Cardiac fibroblast (primary cell): Measurements from ENCODE around the gene NFKBIA.
"Not testable (repeated sequence)": the region's sequence is repeated elsewhere in the genome, so short reads cannot be mapped to it uniquely, and the experiment has no call there.

Source experiments
- DNase-seq, 2 donors: peaks; one replicate each; pipeline versions ENCODE4 v3.0.0 to v3.0.0-alpha.2; 2010; ENCODE audit warnings: low read depth in 2 of 2
- H3K4me3 ChIP-seq, 2 donors: replicated peaks in 1 of 2; 1 replicate in 1 of 2; 2 replicates in 1 of 2; pipeline ENCODE4 v1.5.1; 2011; ENCODE audit warnings: low read depth in 2 of 2, low read length in 2 of 2, mild to moderate bottlenecking in 2 of 2, moderate library complexity in 1 of 2
- CTCF ChIP-seq: IDR thresholded peaks from one replicate; pipeline ENCODE4 v1.5.1; 2011; ENCODE audit warnings: low read depth, mild to moderate bottlenecking, low read length, inconsistent platforms

The NFKBIA gene

GRCh38 chr14:35399083-35399937, 5.2 kb downstream of the NFKBIA start:
- H3K4me3 ChIP-seq = no peak overlapping the region
- DNase-seq = peak in 1 of 2 donors; percentile 41
- no peak for TF ChIP-seq CTCF

- no peak for TF ChIP-seq CTCF
- peak in 1 of 2 donors; percentile 19 for DNase-seq
- H3K4me3 ChIP-seq = no peak overlapping the region
Observed at GRCh38 chr14:35398071-35398584, 6.4 kb downstream of the NFKBIA start.

GRCh38 chr14:35396610-35397009, 7.9 kb downstream of the NFKBIA start:
- DNase-seq, H3K4me3 ChIP-seq: not testable (repeated sequence)

GRCh38 chr14:35395283-35395682, 9.3 kb downstream of the NFKBIA start:
- DNase-seq = no peak
- no peak overlapping the region for H3K4me3 ChIP-seq
- TF ChIP-seq CTCF = no peak

GRCh38 chr14:35394326-35395013, 10.1 kb downstream of the NFKBIA start:
- no peak for DNase-seq
- H3K4me3 ChIP-seq = no peak overlapping the region
- TF ChIP-seq CTCF = no peak

GRCh38 chr14:35393826-35394225, 10.7 kb downstream of the NFKBIA start:
- no peak for TF ChIP-seq CTCF
- H3K4me3 ChIP-seq = no peak overlapping the region
- no peak for DNase-seq

GRCh38 chr14:35392103-35392502, 12.4 kb downstream of the NFKBIA start:
- no peak for TF ChIP-seq CTCF
- no peak for DNase-seq
- no peak overlapping the region for H3K4me3 ChIP-seq
